HEK293 (cell line): ENCODE measurements around the gene VWF.

Experiments used
- ELK4 ChIP-seq: IDR thresholded peaks from 2 replicates; pipeline ENCODE4 v1.6.1; 2011; ENCODE audit warnings: mild to moderate bottlenecking, low read depth, low read length, borderline replicate concordance
- HIC1 ChIP-seq: fragments of 450-650 bp; formaldehyde crosslinking; IDR thresholded peaks from 2 replicates; pipeline ENCODE4 v1.5.1; 2016; ENCODE audit warnings: missing biosample characterization, missing genetic modification characterization
- REPIN1 ChIP-seq: fragments of 450-650 bp; formaldehyde crosslinking; IDR thresholded peaks from 2 replicates; pipeline ENCODE4 v1.5.1; 2017; ENCODE audit warnings: missing biosample characterization, missing genetic modification characterization, low read depth
- ZBTB7A ChIP-seq: fragments of 450-650 bp; formaldehyde crosslinking; IDR thresholded peaks from 2 replicates; pipeline ENCODE4 v1.5.1; 2016; ENCODE audit warnings: low read depth, missing biosample characterization, missing genetic modification characterization
- ZNF114 ChIP-seq: fragments of 450-650 bp; formaldehyde crosslinking; IDR thresholded peaks from 2 replicates; pipeline ENCODE4 v1.5.0; 2017; ENCODE audit warnings: missing biosample characterization, missing genetic modification characterization
- ZNF121 ChIP-seq: fragments of 450-650 bp; formaldehyde crosslinking; IDR thresholded peaks from 2 replicates; pipeline ENCODE4 v1.5.1; 2016; ENCODE audit warnings: missing biosample characterization, missing genetic modification characterization
- ZNF544 ChIP-seq: fragments of 450-650 bp; formaldehyde crosslinking; IDR thresholded peaks from 2 replicates; pipeline ENCODE4 v1.5.0; 2017; ENCODE audit warnings: missing biosample characterization, missing genetic modification characterization
- ZNF580 ChIP-seq: fragments of 450-650 bp; formaldehyde crosslinking; IDR thresholded peaks from 2 replicates; pipeline ENCODE4 v1.5.1; 2016; ENCODE audit warnings: missing biosample characterization, missing genetic modification characterization
- ZNF707 ChIP-seq: fragments of 450-650 bp; formaldehyde crosslinking; IDR thresholded peaks from 2 replicates; pipeline ENCODE4 v1.5.1; 2016; ENCODE audit warnings: missing biosample characterization, missing genetic modification characterization
- TF ChIP-seq, protein P1 (sequence below): fragments of 450-650 bp; formaldehyde crosslinking; IDR thresholded peaks from 2 replicates; pipeline ENCODE4 v1.5.1; 2016; ENCODE audit warnings: missing biosample characterization, missing genetic modification characterization
- TF ChIP-seq, protein P2 (sequence below): fragments of 450-650 bp; formaldehyde crosslinking; IDR thresholded peaks from 2 replicates; pipeline ENCODE4 v1.5.1; 2016; ENCODE audit warnings: missing biosample characterization, missing genetic modification characterization
- TF ChIP-seq, protein P3 (sequence below): sonication (generic); formaldehyde crosslinking; IDR thresholded peaks from 2 replicates; pipeline ENCODE4 v1.8.1; 2022; ENCODE audit warnings: mild to moderate bottlenecking, moderate library complexity, missing genetic modification reagents

DNA sequence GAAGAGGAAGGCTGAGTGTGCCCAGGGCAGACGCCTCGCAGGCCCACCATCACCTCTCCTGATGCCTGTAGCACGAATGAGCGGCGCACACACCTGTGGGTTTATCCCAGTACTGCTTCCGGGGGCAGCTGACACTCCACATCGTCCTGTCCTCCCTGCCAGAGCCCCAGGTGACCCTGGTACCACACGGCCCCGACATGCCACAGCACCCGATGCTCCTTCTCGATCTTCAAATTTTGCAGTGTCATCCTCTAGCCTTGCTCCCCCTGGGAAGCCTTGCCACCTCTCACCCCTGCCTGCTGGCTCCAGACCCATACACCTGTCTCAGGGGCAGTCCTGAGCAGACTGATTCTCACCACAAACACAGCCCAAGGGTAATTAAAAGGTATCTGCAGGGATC, 220.0 kb downstream of the VWF start:
- TF ChIP-seq, protein P1, sequence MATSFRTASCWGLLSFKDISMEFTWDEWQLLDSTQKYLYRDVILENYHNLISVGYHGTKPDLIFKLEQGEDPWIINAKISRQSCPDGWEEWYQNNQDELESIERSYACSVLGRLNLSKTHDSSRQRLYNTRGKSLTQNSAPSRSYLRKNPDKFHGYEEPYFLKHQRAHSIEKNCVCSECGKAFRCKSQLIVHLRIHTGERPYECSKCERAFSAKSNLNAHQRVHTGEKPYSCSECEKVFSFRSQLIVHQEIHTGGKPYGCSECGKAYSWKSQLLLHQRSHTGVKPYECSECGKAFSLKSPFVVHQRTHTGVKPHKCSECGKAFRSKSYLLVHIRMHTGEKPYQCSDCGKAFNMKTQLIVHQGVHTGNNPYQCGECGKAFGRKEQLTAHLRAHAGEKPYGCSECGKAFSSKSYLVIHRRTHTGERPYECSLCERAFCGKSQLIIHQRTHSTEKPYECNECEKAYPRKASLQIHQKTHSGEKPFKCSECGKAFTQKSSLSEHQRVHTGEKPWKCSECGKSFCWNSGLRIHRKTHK, result no peak
- TF ChIP-seq, protein P2, sequence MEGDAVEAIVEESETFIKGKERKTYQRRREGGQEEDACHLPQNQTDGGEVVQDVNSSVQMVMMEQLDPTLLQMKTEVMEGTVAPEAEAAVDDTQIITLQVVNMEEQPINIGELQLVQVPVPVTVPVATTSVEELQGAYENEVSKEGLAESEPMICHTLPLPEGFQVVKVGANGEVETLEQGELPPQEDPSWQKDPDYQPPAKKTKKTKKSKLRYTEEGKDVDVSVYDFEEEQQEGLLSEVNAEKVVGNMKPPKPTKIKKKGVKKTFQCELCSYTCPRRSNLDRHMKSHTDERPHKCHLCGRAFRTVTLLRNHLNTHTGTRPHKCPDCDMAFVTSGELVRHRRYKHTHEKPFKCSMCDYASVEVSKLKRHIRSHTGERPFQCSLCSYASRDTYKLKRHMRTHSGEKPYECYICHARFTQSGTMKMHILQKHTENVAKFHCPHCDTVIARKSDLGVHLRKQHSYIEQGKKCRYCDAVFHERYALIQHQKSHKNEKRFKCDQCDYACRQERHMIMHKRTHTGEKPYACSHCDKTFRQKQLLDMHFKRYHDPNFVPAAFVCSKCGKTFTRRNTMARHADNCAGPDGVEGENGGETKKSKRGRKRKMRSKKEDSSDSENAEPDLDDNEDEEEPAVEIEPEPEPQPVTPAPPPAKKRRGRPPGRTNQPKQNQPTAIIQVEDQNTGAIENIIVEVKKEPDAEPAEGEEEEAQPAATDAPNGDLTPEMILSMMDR (tag by site-specific recombination), result no peak
- no peak for TF ChIP-seq ZNF580 (tag by site-specific recombination)
- no peak for TF ChIP-seq REPIN1 (tag by site-specific recombination)
- no peak for TF ChIP-seq ZBTB7A (tag by site-specific recombination)
- TF ChIP-seq ZNF707 (tag by site-specific recombination), result no peak
- TF ChIP-seq ZNF544 (tag by site-specific recombination), result no peak
- TF ChIP-seq, protein P3, sequence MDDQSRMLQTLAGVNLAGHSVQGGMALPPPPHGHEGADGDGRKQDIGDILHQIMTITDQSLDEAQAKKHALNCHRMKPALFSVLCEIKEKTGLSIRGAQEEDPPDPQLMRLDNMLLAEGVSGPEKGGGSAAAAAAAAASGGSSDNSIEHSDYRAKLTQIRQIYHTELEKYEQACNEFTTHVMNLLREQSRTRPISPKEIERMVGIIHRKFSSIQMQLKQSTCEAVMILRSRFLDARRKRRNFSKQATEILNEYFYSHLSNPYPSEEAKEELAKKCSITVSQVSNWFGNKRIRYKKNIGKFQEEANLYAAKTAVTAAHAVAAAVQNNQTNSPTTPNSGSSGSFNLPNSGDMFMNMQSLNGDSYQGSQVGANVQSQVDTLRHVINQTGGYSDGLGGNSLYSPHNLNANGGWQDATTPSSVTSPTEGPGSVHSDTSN (CRISPR knock-in tag), result no peak
- no peak for TF ChIP-seq ZNF121
- no peak for TF ChIP-seq ELK4
- TF ChIP-seq HIC1 (tag by site-specific recombination), result no peak
- TF ChIP-seq ZNF114 (tag by site-specific recombination), result no peak
